Upper lobe of left lung (tissue), 4 donors: Measurements from ENCODE around the gene ADAMTS4.

Experiments
- EP300 ChIP-seq, 4 donors: sonication (generic); formaldehyde crosslinking; IDR thresholded peaks; one replicate each; pipeline ENCODE4 v1.5.1; 2017; ENCODE audit warnings: antibody characterized with exemption in 4 of 4, control low read depth in 2 of 4
- POLR2A ChIP-seq, 4 donors: fragments of 450-650 bp; IDR thresholded peaks; one replicate each; pipeline ENCODE4 v1.5.1; 2016 to 2017; ENCODE audit warnings: antibody characterized with exemption in 4 of 4, mild to moderate bottlenecking in 2 of 4
- POLR2AphosphoS5 ChIP-seq, 2 donors: sonication (generic); formaldehyde crosslinking; IDR thresholded peaks; one replicate each; pipeline ENCODE4 v1.5.1; 2017; ENCODE audit warnings: antibody characterized with exemption in 2 of 2
- TF ChIP-seq, protein P1 (sequence below), 6 experiments: fragments of 450-650 bp in 4 of 6; fragments of 200-600 bp in 2 of 6; sonication (generic) in 2 of 6; IDR thresholded peaks; one replicate each; pipeline ENCODE4 v1.5.1; 2016 to 2019; ENCODE audit warnings: antibody characterized with exemption in 6 of 6

GRCh38 chr1:161193561-161194235 is 5.2 kb downstream of the ADAMTS4 start:
- TF ChIP-seq, protein P1, sequence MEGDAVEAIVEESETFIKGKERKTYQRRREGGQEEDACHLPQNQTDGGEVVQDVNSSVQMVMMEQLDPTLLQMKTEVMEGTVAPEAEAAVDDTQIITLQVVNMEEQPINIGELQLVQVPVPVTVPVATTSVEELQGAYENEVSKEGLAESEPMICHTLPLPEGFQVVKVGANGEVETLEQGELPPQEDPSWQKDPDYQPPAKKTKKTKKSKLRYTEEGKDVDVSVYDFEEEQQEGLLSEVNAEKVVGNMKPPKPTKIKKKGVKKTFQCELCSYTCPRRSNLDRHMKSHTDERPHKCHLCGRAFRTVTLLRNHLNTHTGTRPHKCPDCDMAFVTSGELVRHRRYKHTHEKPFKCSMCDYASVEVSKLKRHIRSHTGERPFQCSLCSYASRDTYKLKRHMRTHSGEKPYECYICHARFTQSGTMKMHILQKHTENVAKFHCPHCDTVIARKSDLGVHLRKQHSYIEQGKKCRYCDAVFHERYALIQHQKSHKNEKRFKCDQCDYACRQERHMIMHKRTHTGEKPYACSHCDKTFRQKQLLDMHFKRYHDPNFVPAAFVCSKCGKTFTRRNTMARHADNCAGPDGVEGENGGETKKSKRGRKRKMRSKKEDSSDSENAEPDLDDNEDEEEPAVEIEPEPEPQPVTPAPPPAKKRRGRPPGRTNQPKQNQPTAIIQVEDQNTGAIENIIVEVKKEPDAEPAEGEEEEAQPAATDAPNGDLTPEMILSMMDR (IDR thresholded peaks at IDR 0.05), result no peak
- TF ChIP-seq POLR2A (IDR thresholded peaks at IDR 0.05), result no peak
- TF ChIP-seq EP300 (IDR thresholded peaks at IDR 0.05), result no peak
- TF ChIP-seq POLR2AphosphoS5 (IDR thresholded peaks at IDR 0.05), result no peak
